Esophagus (tissue), 2 donors: ENCODE results near the gene MDH1B. TPM values are rescaled to one million over a fixed set of nuclear protein-coding genes. Genes with fewer than 3 reads are reported as not detected.

Experiments
- H3K27ac ChIP-seq, 2 donors: one replicate each; pipeline ENCODE4 v1.5.1; 2013; ENCODE audit warnings: low read depth in 2 of 2, mild to moderate bottlenecking in 2 of 2, inconsistent platforms in 1 of 2, low read length in 1 of 2, moderate library complexity in 1 of 2
- H3K27me3 ChIP-seq, 2 donors: one replicate each; pipeline ENCODE4 v1.6.1; 2013; ENCODE audit warnings: low read length in 2 of 2, control low read depth in 1 of 2, mild to moderate bottlenecking in 1 of 2; ENCODE audit not compliant: insufficient read depth in 2 of 2, control insufficient read depth in 1 of 2
- H3K36me3 ChIP-seq, 2 donors: one replicate each; pipeline ENCODE4 v1.6.1; 2013; ENCODE audit warnings: low read length in 1 of 2; ENCODE audit not compliant: control insufficient read depth in 2 of 2, insufficient read depth in 2 of 2
- H3K4me1 ChIP-seq, 2 donors: one replicate each; pipeline ENCODE4 v1.6.1; 2013; ENCODE audit warnings: low read length in 1 of 2; ENCODE audit not compliant: control insufficient read depth in 2 of 2, insufficient read depth in 2 of 2
- H3K4me3 ChIP-seq, 2 donors: one replicate each; pipeline ENCODE4 v1.5.1; 2013; ENCODE audit warnings: low read length in 2 of 2, mild to moderate bottlenecking in 2 of 2, low read depth in 1 of 2, moderate library complexity in 1 of 2
- H3K9me3 ChIP-seq, 2 donors: one replicate each; pipeline ENCODE4 v1.6.1; 2013; ENCODE audit warnings: mild to moderate bottlenecking in 2 of 2, low read depth in 1 of 2, low read length in 1 of 2, moderate library complexity in 1 of 2; ENCODE audit not compliant: control insufficient read depth in 2 of 2, insufficient read depth in 1 of 2
- WGBS, 2 donors: extraction: QIAGEN DNeasy Blood & Tissue Kit; methylation state at CpG; one replicate each; pipeline ENCODE4 v1.1.7; 2013; 5-methylcytosine and 5-hydroxymethylcytosine counted together
- polyA plus RNA-seq, 2 donors: library from polyadenylated mRNA; stranded (reverse); fragments of 200-250 nt; gene quantifications; one replicate each; pipeline ENCODE4 v1.2.3, GENCODE V29; 2013
- donor health status: healthy with polysubstance abuse.
- donor health status: Bipolar disorder and iron deficiency.

MDH1B gene
- polyA plus RNA-seq, 2 donors: 0.31 to 0.51 TPM

DNA sequence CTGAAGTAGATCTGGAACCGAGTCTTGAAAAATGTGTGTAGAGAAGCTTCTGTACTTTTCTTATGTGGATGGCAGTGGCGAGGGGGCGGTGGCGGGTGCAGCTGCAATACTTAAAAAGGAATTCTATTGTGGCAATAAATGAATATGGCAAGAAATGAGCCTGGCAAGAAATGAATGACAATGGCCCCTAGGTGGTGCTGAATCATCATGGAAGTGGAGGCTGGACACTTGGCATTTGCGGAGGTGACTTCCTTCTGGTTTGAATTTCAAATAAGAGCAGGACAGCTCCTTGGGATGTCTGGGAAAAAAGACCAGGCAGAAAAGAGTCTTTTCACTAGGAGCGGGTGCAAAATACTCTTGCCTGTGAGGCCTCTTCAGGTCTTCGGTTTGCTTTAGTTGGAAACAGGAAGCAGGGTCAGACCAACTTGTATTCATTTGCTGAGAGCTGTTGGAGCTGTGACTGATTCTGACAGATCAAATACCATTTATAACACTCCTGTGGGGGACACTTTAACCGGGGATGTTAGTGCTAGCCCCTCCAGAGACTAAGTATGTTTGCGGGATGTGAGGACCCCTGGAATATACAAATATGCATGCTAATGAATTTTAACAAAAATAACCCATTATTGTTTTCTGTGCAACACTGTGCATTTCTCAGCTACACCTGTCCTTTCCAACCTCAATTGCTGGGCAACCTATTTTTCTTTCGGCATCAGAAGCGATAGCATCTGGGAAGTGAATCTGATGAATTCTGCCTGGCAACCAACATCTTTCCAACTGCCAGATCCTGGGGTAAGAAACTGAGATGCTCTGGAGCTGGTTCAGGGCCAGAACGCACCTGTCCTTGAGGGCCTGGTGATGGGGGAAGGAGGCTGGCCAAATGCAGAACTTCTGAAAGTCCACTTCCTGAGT is 35.6 kb upstream of the MDH1B start:
- Histone ChIP-seq H3K4me3 (no peak overlapping the region), H3K4me1 (no peaks in the 10 kb centered on the region), H3K9me3 (no peaks in the 10 kb centered on the region), H3K27me3 (no peaks in the 10 kb centered on the region), H3K27ac (no peak overlapping the region), H3K36me3 (no peaks in the 10 kb centered on the region)
- 35 to 39% methylated on average over 12 of the region's 12 CpGs for WGBS, 2 donors

DNA sequence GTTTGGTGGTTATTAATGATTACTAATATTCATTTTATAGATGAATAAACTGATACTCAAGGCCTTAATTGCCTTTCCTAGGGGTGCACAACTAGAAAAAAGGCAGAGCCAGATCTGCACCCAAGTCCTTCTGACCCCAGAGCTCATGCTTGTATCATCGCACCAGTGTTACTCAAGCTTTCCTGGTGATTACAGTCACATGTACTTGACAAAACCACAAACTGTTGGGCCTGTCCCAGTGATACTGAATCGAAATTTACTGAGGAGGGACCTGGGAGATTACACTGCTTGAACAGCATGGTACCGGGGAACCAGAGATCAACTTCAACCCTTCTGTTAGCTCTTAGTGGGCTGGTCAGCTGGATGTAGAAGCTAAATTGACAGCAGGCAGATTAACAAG is 34.0 kb upstream of the MDH1B start:
- Histone ChIP-seq H3K36me3 (peaks cover 0 to 4% of the 10 kb centered on the region in 2 donors), H3K27me3 (no peaks in the 10 kb centered on the region), H3K4me3 (no peak overlapping the region), H3K27ac (no peak overlapping the region), H3K9me3 (no peaks in the 10 kb centered on the region), H3K4me1 (no peaks in the 10 kb centered on the region)
- 81 to 82% methylated on average over 3 of the region's 3 CpGs for WGBS, 2 donors

DNA sequence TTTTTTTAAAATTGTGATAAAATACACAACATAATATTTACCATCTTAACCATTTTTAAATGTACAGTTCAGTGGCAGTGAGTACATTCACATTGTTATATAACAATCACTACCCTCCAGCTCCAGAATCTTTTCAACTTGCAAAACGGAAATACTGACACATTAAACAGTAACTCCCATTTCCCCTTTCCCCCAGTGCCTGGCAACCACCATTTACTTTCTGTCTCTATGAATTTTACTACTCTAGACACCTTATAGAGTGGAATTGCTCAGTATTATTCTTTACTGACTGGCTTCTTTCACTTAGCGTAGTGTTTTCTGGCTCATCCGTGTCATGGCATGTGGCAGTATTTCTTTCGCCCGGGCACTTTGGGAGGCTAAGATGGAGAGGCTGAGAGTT is 32.9 kb upstream of the MDH1B start:
- Histone ChIP-seq H3K9me3 (no peaks in the 10 kb centered on the region), H3K36me3 (peaks cover 0 to 4% of the 10 kb centered on the region in 2 donors), H3K4me3 (no peak overlapping the region), H3K27me3 (no peaks in the 10 kb centered on the region), H3K27ac (no peak overlapping the region), H3K4me1 (no peaks in the 10 kb centered on the region)
- WGBS, 2 donors: 84 to 85% methylated on average over 5 of the region's 5 CpGs

DNA sequence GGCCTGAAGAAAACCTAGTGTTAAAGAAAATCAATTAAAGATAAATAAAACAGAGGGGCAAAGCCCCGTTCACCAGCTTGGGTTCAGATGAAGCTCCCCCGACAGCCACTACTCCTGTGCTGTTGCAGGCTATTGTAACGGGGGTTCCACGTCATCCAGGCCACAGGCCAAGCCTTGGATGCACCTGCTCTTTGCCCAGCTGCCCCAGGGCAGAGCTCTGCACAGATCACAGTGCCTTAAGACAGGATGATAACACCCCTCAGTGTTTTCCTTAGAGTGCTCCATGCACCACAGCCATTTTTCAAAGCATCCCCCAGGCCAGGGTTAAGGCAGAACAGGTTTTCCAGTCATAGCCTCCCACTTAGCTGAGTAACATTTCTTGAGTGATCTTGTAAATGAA is 32.2 kb upstream of the MDH1B start:
- no peak overlapping the region for H3K4me3 ChIP-seq
- H3K27ac ChIP-seq: no peak overlapping the region
- no peaks in the 10 kb centered on the region for H3K9me3 ChIP-seq
- H3K27me3 ChIP-seq: no peaks in the 10 kb centered on the region
- H3K4me1 ChIP-seq: no peaks in the 10 kb centered on the region
- peaks cover 3 to 7% of the 10 kb centered on the region in 2 donors for H3K36me3 ChIP-seq
- WGBS, 2 donors: 68 to 75% methylated on average over 4 of the region's 4 CpGs

DNA sequence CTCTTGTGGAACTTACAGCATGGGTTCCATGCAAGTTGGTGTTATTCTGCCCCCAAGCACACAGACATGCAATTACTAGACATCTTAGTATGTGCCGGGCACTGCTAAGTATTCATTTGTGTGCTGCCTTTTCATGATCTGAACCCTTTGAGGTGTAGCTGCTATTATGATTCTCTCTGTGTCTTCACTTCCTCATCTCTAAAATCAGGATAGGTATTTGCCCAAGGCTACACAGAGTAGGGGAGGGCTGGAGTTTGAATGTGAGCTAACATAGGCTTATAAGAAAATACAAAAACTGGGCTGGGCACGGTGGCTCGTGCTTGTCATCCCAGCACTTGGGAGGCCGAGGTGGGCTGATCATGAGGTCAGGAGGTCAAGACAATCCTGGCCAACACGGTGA is 27.5 kb upstream of the MDH1B start:
- 90% methylated on average over 5 of the region's 5 CpGs for WGBS, 2 donors
- H3K4me1 ChIP-seq: no peaks in the 10 kb centered on the region
- H3K4me3 ChIP-seq: no peak overlapping the region
- H3K27me3 ChIP-seq: no peaks in the 10 kb centered on the region
- H3K36me3 ChIP-seq: peaks cover 11 to 12% of the 10 kb centered on the region in 2 donors
- no peak overlapping the region for H3K27ac ChIP-seq
- H3K9me3 ChIP-seq: no peaks in the 10 kb centered on the region

DNA sequence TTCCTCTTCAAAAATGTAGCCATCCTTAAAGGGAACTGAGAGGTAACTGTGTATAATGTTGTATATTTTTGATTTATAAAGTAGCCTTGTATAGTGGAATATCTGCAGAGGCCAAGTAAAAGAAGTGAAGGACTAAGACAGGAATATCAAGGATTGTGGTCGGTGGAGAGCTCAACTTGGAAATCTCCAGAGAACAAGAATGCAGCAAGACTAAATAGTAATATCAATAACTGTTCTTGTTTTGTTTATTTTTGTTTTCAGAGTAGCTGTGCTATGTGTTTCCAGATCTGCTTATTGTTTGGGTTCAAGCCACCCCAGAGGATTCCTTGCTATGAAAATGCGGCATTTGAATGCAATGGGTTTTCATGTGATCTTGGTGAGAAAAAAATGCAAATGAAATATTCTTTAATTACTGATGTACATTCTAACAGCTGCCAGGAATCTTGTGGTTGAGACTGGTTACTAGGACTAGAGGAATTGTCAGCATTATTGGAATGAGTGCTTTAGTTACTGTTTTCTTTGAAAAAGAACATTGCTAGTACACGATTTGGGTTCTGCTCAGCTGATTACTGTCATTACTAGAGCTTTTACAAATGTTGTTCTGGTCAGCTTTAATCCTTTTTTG is 25.3 kb upstream of the MDH1B start:
- Histone ChIP-seq H3K4me3 (no peak overlapping the region), H3K27ac (no peak overlapping the region), H3K27me3 (no peaks in the 10 kb centered on the region), H3K36me3 (peaks cover 11 to 12% of the 10 kb centered on the region in 2 donors), H3K4me1 (no peaks in the 10 kb centered on the region), H3K9me3 (no peaks in the 10 kb centered on the region)
- 73 to 74% methylated on average over 3 of the region's 3 CpGs for WGBS, 2 donors

DNA sequence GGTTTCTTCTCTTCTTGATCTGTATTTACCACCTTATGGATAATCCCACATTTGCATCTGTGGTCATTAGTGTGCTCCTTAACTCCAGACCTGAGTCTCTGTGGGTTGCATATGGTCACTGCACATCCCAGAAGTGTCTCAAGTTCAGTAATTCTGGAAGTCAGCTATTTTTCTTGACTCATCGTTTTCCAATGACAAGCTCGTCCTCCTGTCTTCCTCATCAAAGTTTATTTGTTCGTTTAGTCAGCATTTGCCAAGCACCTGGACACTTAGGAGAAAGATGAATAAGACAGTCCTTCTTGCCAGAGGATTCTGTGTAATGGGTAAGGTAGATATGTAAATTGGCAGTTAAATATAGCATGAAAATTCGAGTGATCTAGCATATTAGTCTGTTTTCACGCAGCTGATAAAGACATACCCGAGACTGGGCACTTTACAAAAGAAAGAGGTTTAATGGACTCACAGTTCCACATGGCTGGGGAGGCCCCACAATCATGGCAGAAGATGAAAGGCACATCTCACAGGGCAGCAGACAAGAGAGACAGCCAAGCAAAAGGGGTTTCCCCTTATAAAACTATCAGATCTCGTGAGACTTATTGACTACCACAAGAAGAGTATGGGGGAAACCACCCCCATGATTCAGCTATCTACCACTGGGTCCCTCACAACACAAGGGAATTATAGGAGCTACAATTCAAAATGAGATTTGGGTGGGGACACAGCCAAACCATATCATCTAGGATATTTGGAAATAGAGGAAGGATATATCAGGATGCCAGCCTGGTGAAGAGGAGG is 19.6 kb upstream of the MDH1B start:
- peaks cover 9 to 15% of the 10 kb centered on the region in 2 donors for H3K36me3 ChIP-seq
- H3K9me3 ChIP-seq: no peaks in the 10 kb centered on the region
- H3K27me3 ChIP-seq: no peaks in the 10 kb centered on the region
- H3K4me1 ChIP-seq: no peaks in the 10 kb centered on the region
- WGBS, 2 donors: 82 to 86% methylated on average over 7 of the region's 7 CpGs
- no peak overlapping the region for H3K4me3 ChIP-seq
- no peak overlapping the region for H3K27ac ChIP-seq

DNA sequence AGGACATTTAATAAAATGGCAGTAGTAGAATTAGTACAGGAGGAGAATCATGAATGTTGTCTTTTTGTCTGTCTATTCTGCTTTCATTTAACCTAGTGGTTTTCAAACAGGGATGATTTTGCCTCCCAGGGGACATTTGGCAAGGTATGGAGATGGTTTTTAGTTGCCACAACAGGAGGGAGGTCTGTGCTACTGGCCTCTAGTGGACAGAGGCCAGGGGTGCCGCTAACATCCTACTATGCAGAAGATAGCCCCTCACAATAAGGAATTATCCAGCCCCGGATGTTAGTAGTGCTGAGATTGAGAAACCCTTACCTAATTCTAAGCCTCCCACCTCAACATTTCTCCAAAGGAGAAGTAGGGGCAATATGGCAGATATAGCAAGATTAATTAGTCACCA is 18.6 kb upstream of the MDH1B start:
- 81% methylated on average over 2 of the region's 2 CpGs for WGBS, 2 donors
- Histone ChIP-seq H3K4me1 (no peaks in the 10 kb centered on the region), H3K27me3 (no peaks in the 10 kb centered on the region), H3K27ac (no peak overlapping the region), H3K9me3 (no peaks in the 10 kb centered on the region), H3K4me3 (no peak overlapping the region), H3K36me3 (peaks cover 5 to 13% of the 10 kb centered on the region in 2 donors)

DNA sequence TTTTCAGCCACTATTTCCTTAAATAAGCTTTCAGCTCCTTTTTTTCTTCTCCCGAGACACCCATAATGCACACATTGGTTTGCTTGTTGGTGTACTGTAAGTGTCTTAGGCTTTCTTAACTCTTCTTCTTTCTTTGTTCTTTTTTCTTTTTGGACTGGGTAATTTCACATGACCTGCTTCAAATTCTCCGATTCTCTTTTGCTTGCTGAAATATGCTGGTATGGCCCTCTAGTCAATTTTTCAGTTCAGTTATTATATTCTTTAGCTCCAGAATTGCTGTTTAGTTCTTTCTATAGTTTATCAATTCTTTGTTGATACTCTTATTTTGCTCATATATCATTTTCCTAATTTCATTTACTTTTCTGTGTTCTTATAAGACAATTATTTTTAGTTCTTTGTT is 15.5 kb upstream of the MDH1B start:
- no peaks in the 10 kb centered on the region for H3K4me1 ChIP-seq
- no peak overlapping the region for H3K27ac ChIP-seq
- no peak overlapping the region for H3K4me3 ChIP-seq
- no peaks in the 10 kb centered on the region for H3K9me3 ChIP-seq
- H3K27me3 ChIP-seq: no peaks in the 10 kb centered on the region
- WGBS, 2 donors: 94 to 99% methylated on average over 2 of the region's 2 CpGs
- H3K36me3 ChIP-seq: peaks cover 8 to 9% of the 10 kb centered on the region in 2 donors
